Mammary epithelial cell (primary cell): ENCODE measurements around the gene AK3.

Experiments used
- EZH2 ChIP-seq: IDR thresholded peaks from 2 replicates; pipeline ENCODE4 v1.6.1; 2012; ENCODE audit warnings: low read length, inconsistent platforms, borderline replicate concordance
- TF ChIP-seq, protein P1 (sequence below), 2 donors: IDR thresholded peaks in 1 of 2; conservative IDR thresholded peaks in 1 of 2; 2 replicates each; pipeline ENCODE4 v1.5.1; 2011 to 2012; ENCODE audit warnings: inconsistent platforms in 2 of 2, low read length in 2 of 2, mild to moderate bottlenecking in 2 of 2, control low read depth in 1 of 2, low read depth in 1 of 2; ENCODE audit not compliant: insufficient read depth in 1 of 2; ENCODE audit errors: extremely low read depth in 1 of 2

GRCh38 chr9:4717815-4718214 lies 23.2 kb downstream of the AK3 start:
- TF ChIP-seq, protein P1, sequence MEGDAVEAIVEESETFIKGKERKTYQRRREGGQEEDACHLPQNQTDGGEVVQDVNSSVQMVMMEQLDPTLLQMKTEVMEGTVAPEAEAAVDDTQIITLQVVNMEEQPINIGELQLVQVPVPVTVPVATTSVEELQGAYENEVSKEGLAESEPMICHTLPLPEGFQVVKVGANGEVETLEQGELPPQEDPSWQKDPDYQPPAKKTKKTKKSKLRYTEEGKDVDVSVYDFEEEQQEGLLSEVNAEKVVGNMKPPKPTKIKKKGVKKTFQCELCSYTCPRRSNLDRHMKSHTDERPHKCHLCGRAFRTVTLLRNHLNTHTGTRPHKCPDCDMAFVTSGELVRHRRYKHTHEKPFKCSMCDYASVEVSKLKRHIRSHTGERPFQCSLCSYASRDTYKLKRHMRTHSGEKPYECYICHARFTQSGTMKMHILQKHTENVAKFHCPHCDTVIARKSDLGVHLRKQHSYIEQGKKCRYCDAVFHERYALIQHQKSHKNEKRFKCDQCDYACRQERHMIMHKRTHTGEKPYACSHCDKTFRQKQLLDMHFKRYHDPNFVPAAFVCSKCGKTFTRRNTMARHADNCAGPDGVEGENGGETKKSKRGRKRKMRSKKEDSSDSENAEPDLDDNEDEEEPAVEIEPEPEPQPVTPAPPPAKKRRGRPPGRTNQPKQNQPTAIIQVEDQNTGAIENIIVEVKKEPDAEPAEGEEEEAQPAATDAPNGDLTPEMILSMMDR (conservative IDR thresholded peaks at IDR 0.05 in 1 of 2, IDR thresholded peaks at IDR 0.05 in 1 of 2; ENCODE audit: extremely low read depth in 1 of 2, insufficient read depth in 1 of 2, low read depth in 1 of 2, low read length in 2 of 2): no peak
- no peak for TF ChIP-seq EZH2
